Measurements from ENCODE around the gene HIF1AN.
"Not testable (repeated sequence)": the region's sequence is repeated elsewhere in the genome, so short reads cannot be mapped to it uniquely, and the experiment has no call there.

Gene HIF1AN

GRCh38 chr10:100567249-100567648, 31.5 kb downstream of the HIF1AN start:
- DNase-seq (ENCODE audit: low read depth), result no peak

DNA sequence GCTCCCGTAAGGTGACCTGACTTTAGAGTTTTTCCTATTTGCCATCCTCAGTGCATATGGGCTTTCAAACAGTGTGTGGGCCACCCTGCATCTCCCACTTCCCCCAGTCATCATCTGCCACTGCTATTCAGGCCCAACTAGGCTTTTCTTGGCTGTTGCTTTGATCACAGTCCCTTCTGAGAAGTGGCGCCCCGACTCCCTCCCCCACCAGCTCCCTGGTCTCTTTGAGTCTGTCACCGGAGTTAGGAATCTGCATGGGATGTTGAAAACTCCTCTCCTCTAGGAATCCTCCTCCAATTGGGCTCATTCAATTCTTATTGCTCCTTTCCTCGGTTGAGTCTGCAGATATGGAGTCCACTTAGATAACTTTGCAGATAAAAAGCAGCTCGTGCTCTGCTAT, 32.1 kb downstream of the HIF1AN start:
- no peak for DNase-seq (ENCODE audit: low read depth)

GRCh38 chr10:100568912-100569311, 33.2 kb downstream of the HIF1AN start:
- DNase-seq (ENCODE audit: low read depth), result no peak

GRCh38 chr10:100569687-100570481, 34.1 kb downstream of the HIF1AN start:
- DNase-seq (ENCODE audit: low read depth), result no peak

GRCh38 chr10:100570506-100570905, 34.8 kb downstream of the HIF1AN start:
- DNase-seq (ENCODE audit: low read depth), result no peak

DNA sequence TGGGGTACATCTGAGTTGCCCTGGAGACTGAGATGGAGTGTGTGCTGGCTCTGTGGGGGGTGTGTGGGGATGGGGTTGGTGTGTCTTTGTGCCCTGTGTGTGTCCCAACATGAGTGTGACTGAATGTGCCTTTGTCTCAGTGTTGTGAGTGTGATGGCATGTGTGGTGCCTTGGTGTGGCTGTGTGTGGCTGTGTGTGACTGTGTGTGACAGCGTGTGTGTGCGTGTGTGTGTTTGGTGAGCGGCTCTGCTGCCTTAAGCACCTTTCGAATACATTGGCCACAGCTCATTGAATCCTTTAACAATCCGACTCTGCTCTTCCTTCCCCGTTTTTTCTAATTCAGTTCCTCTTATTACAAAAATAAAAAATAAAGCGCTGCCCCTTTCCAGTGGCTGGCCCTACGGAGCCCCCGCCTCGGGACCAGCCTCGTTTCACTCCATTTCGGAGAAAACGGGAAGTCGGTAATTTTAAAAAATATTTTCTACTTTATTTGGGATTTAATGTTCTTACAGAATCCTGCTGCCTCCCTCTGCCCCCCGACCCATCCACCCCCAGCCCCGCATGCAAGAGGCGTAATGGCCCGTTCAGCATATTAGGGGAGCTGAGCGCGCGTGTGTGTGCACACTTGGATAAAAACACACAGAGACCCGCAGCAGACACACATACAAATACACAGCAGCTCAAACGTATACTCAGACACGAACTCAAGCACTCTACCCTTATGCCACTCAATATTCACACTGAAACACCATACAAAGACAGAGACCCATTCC, 35.5 kb downstream of the HIF1AN start:
- DNase-seq (ENCODE audit: low read depth), result no peak

DNA sequence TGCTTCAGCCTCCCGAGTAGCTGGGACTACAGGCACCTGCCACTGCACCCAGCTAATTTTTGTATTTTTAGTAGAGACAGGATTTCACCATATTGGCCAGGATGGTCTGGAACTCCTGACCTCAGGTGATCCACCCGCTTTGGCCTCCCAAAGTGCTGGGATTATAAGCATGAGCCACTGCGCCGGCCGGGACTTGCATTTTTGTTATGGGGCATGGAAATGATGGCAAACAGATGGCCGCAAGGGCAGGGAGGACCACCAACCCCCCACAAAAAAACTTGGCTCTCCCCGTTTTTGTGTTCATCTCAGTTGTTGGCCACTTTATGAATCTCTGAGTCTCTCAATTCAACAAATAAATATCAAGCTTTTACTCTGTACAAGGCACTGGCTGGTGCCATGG, 39.4 kb downstream of the HIF1AN start:
- not testable (repeated sequence) for DNase-seq (ENCODE audit: low read depth)

DNA sequence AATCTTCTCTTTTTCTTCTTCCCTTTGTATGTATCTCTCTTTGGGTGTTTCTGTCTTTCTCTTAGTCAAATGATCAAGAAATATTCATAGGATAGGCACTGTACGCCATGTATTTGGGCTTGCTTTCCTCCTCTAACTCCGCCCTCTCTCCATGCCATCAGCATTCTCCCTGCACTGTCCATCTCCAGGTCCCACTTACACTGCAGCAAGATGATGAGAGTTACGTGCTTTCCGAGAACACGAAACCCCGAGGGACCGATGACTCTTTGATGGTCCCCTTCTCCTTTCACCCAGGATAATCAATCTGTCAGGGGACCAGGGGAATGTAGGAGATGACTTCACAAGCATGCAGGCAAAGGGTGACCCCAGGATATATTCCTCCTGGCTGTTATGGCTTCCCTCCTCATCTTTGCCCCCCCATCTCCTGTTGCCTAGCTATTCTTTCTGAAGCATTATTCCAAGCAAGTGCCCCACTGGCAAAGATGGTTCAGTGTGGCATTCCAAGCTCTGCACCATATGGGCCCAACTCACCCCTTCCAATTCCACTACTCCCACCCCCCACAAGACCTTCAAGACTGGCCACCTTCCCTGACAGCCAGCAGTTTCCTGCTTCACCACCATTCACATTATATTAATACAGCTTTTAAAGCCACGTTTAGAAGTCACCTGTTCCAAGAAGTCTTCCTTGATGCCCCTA, 40.0 kb downstream of the HIF1AN start:
- no peak for DNase-seq (ENCODE audit: low read depth)

GRCh38 chr10:100576282-100576635, 40.5 kb downstream of the HIF1AN start:
- no peak for DNase-seq (ENCODE audit: low read depth)

DNA sequence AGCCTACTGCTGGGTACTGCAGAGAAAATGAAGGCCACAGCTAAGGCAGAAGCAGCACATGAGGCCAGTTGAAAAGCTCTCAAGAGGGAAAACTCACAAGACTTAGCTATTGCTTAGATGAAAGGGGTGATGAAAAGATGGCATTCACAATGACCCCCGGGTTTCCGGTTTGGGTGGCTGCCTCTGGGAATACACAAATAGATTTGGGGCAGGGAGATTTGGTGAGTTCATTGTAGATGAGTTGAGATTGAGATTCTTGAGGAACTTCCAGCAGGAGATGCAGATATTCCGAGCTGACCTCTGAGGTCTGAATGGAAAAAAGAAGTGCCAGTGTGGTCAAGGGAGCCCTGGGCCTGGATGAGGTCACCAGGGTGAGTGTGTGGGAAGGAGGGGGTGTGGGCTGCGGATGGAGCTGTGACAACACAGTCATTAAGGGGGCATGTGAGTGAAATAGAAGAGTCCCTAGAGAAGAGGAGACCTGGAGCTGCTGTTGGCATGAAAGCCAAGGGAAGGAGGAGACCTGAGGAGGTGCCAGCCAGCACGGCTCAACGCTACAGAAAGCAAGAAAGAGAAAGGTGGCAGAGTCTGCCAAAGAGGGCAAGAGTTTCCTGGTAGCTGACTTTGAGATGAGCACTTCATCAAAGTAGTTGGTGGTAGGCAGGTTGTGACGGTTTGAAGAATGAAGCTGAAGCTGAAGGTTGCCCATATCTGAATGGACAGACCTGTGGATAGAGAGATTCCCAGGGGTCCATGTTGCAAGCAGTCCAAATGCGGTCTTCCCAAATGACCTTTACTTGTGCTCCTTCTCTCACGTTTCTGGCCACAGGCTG, 43.7 kb downstream of the HIF1AN start:
- DNase-seq (ENCODE audit: low read depth), result no peak

GRCh38 chr10:100586959-100587358, 51.2 kb downstream of the HIF1AN start:
- DNase-seq (ENCODE audit: low read depth), result no peak

GRCh38 chr10:100598166-100598565, 62.4 kb downstream of the HIF1AN start:
- no peak for DNase-seq (ENCODE audit: low read depth)

- DNase-seq (ENCODE audit: low read depth), result no peak
Measured at GRCh38 chr10:100600218-100600617, 64.5 kb downstream of the HIF1AN start.

DNA sequence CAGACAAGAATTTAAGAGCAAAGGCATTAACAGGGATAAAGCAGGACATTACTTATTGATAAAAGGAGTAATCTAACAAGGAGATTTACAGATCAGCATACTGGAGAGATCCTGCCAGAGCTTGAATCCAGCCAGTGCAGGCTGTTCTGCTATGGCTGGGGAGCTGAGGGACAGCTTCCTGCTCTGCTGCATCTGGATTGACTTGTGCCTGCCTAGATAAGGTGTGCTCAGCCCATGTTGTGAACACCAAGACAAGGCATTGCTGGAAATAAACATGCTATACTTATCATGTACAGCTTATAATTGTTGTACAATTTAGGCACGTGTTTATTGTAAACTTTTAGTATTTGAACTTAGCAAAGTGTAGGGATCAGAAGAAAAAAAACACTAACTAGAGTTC, 71.7 kb downstream of the HIF1AN start:
- DNase-seq (ENCODE audit: low read depth), result no peak

All from stimulated activated CD8-positive, alpha-beta memory T cell treated with anti-CD3 and anti-CD28 coated beads, Interleukin-12 subunit alpha, Interleukin-12 subunit beta, amount 100 ng/mL, for 1 hour (primary cell).